GM21515 (cell line): ENCODE measurements around the gene DNAAF2.
"Not testable (repeated sequence)": the region's sequence is repeated elsewhere in the genome, so short reads cannot be mapped to it uniquely, and the experiment has no call there.

ENCODE experiments used
- ATAC-seq: cut with Tn5 transposase; IDR thresholded peaks from one replicate; pipeline ENCODE4 v1.9.1; 2021; ENCODE audit not compliant: unreplicated experiment

The DNAAF2 gene

DNA sequence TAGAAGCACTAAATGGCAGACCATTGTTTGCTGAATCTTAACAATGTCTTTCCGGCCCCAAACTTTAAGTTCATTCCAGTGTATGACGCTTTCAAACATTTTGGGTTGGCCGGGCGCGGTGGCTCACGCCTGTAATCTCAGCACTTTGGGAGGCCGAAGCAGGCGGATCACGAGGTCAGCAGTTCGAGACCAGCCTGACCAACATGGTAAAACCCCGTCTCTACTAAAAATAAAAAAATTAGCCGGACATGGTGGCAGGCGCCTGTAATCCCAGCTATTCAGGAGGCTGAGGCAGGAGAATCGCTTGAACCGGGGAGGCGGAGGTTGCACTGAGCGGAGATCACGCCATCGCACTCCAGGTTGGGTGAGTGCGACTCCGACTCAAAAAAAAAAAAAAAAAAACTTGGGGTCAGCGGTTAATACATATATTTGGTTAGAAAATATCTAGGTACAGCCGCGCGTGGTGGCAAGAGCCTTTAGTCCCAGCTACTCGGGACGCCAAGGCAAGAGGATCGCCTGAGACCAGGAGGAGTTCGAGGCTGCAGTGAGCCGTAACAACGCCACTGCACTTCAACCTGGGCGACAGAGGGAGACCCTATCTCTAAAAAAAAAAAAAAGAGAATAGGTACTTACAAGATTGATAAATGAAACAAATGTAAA lies 49.9 kb downstream of the DNAAF2 start:
- not testable (repeated sequence) for ATAC-seq

DNA sequence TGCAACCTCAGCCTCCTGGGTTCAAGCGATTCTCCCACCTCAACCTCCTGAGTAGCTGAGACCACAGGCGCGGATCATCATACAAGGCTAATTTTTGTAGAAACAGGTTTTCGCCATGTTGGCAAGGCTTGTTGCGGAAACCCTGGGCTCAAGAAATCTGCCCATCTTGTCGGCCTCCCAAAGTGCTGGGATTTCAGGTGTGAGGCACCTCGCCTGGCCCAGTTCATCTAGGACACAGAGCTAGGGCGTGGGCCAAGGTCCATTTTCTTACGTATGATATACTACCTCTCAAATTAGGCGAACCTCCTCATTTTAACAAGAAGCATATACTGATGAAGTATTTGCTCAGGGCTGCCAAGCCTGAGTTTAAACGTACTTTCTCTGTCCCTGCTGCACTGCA lies 51.0 kb downstream of the DNAAF2 start:
- no peak for ATAC-seq

DNA sequence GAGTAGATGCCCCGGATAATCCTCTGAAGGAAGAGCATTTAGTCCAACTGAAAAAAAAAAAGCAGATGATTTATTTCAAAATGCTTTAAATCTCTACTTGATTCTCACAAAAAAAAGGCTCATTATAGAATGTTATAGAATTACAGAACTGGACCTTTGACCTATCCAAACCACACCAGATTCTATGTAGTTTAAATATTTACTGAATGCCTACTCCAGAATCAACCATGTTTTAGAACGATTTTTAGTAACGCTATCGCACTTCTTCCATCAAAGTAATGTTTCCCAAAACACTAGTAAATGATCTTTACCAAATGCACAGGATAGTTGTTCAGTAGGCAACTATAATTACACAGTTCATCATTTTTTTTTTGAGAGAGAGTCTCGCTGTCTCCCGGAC lies 51.4 kb downstream of the DNAAF2 start:
- no peak for ATAC-seq

DNA sequence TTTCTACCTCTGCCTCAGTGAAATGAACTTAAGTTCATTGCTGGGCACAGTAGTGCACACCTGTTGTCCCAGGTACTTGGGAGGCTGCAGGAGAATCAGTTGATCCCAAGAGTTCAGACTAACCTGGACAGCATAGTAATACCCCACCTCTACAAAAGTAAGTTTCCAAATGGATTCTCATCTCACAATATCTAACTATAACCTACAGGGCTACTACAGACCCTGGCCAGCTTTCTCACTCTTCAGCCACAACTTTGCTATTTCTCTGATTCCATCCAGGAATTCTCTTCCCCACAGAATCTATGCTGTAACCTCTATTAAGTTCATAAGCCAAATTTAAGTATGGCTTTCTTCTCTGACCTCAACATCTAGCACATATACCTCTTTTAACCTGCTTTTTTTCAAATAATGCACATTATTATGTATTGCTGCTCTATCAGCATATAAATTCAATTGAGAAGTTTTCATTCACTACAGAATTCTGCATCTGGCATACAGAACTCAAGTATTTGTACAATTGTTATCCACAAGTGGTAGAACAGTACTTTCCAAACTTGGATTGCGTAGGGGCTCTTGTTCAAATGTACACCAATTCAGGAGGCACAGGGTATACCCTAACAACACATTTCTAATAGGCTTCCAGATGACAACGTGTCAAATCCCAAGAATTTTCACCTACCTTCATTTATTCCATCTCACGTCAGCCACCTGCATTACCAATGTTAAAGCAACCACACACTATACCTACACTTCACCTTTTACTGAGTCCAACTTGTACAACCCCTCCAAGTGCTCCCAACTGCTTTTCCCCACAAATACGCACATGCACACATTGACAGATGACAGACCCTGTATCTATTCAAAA lies 52.7 kb downstream of the DNAAF2 start:
- no peak for ATAC-seq

DNA sequence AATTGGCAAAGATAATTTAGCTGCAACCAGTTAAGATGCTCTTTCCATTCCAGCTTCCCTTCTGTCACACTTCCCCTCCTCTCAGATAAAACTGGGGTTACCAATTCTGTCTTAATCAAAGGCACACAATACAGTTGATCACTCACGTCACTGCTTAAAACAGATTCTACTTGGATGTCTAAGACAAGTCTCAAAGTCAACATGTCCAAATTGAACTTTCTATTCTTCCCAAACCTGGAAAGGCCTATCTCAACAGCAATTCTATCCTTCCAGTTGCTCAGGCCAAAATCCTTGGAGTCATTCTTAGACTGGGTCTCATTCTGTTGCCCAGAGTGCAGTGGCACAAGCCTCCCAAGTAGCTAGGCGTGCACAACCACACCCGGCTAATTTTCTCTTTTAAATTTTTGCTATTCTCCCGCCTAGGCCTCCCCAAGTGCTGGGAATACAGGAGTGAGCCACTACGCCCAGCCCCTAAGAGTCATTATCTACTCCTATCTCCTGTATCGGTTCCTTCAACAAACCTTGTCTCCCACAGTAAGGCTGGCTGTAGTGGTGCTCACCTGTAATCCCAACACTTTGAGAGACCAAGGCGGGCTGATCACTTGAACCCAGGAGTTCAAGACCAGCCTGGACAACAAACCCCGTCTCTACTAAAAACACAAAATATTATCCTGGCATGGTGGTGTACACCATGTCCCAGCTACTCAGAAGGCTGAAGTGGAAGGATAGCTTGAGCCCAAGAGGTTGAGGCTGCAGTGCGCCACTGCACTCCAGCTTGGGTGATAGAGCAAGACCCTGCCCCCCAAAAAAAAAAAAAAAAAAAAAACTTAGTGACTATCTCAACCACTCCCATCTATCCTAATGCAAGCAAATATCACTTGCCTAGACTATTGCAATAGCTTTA lies 53.6 kb downstream of the DNAAF2 start:
- ATAC-seq: no peak

DNA sequence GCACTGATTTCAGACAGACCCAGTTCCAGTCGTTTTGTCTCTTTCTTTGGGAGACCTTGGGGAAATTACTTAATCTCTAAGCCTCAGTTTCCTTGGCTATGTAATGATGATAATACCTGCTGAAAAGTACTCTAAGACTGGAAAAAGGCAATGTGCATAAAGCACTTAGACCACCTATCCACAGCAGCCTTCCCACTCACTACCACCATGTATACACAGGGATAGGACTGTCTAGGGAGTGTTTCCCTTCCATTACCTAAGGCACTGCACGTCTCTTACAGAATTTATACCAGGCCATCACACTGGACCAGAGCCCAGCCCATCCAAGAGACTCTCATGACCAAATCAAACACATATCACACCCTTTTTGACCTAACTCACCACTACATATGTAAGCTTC lies 55.2 kb downstream of the DNAAF2 start:
- ATAC-seq: no peak

DNA sequence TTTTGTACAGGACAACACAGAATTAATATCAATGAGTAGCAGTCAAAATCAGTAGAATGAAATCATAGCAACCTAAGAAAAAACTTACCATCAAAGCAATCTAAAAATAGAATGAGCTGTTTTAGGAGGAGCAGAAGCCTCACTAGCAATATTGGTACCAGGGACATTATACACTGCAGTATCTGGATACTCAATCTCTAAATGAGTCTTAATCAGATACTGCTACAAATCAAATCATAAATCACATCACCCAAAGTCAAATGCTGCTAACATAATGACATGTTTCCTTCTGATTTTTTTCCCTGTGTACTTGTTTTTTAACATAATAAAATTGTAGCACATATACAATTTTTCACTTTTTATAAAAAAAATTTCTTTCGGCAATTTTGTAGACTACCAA lies 56.9 kb downstream of the DNAAF2 start:
- ATAC-seq: no peak
